GM11168 (cell line): ENCODE results near the gene PRICKLE4.

ENCODE experiments used
- in situ Hi-C: fragments of 300-500 bp; cut with MboI; formaldehyde crosslinking; loops from one replicate; pipeline ENCODE4 v1.12.0; 2022; ENCODE audit warnings: low sequenced_read_pairs; ENCODE audit not compliant: unreplicated experiment

Gene PRICKLE4

GRCh38 chr6:41768545-41769308 is 11.9 kb upstream of the PRICKLE4 start:
- in situ Hi-C loops = no loop called here

GRCh38 chr6:41769376-41769775 is 11.2 kb upstream of the PRICKLE4 start:
- in situ Hi-C loops = no loop called here

- in situ Hi-C loops = no loop called here
Observed at GRCh38 chr6:41770381-41771057, 10.1 kb upstream of the PRICKLE4 start.

GRCh38 chr6:41771058-41771983 is 9.3 kb upstream of the PRICKLE4 start:
- in situ Hi-C loops = no loop called here

GRCh38 chr6:41774841-41775240 is 5.7 kb upstream of the PRICKLE4 start:
- in situ Hi-C loops = no loop called here

- in situ Hi-C loops = no loop called here
Observed at GRCh38 chr6:41775293-41775882, 5.2 kb upstream of the PRICKLE4 start.

GRCh38 chr6:41777551-41778285 is 2.9 kb upstream of the PRICKLE4 start:
- in situ Hi-C loops = no loop called here

GRCh38 chr6:41778895-41779294 is 1.7 kb upstream of the PRICKLE4 start:
- in situ Hi-C loops = no loop called here

GRCh38 chr6:41779336-41779735 is 1.2 kb upstream of the PRICKLE4 start:
- in situ Hi-C loops = no loop called here

GRCh38 chr6:41779788-41780550 is 613 bp upstream of the PRICKLE4 start, which contains the start of gene FRS3:
Gene FRS3 (minus strand): TSS chr6:41779900. CDS start chr6:41776987, 2,913 bp downstream.
- in situ Hi-C loops = loop anchor here (5.0 kb wide), 1 partner anchor 267 kb away; no protein-coding TSS in a partner anchor

GRCh38 chr6:41781366-41781730 is 766 bp downstream of the PRICKLE4 start:
- in situ Hi-C loops = loop anchor here (5.0 kb wide), 1 partner anchor 266 kb away; no protein-coding TSS in a partner anchor

GRCh38 chr6:41783106-41783780 is 2.7 kb downstream of the PRICKLE4 start:
- in situ Hi-C loops = loop anchor here (5.0 kb wide), 1 partner anchor 264 kb away; no protein-coding TSS in a partner anchor

- in situ Hi-C loops = loop anchor here (5.0 kb wide), 1 partner anchor 263 kb away; no protein-coding TSS in a partner anchor
Observed at GRCh38 chr6:41784581-41785171, 4.1 kb downstream of the PRICKLE4 start.

- in situ Hi-C loops = no loop called here
Observed at GRCh38 chr6:41785254-41785653, 4.7 kb downstream of the PRICKLE4 start.

GRCh38 chr6:41785689-41786450 is 5.3 kb downstream of the PRICKLE4 start:
- in situ Hi-C loops = no loop called here

- in situ Hi-C loops = no loop called here
Observed at GRCh38 chr6:41786451-41787218, 6.1 kb downstream of the PRICKLE4 start.
